ENCODE data around the gene SHROOM1. TPM values are rescaled to one million over a fixed set of nuclear protein-coding genes. Genes with fewer than 3 reads are reported as not detected.

The SHROOM1 gene
- total RNA-seq, 2 donors from 2014 or later: 6.6 to 14.4 TPM

- Mint-ChIP-seq H3K4me3 (no peak overlapping the region), H3K27me3 (ENCODE audit: insufficient read depth) (peaks cover 43% of the 10 kb centered on the region)
Observed at GRCh38 chr5:132832612-132833011, 2.2 kb upstream of the SHROOM1 start.

GRCh38 chr5:132831095-132831860 is 831 bp upstream of the SHROOM1 start:
- no peaks in the 10 kb centered on the region for H3K4me1 ChIP-seq (ENCODE audit: control insufficient read depth, insufficient read depth, low read length)
- Mint-ChIP-seq H3K36me3 (ENCODE audit: low read depth) (no peaks in the 10 kb centered on the region), H3K4me3 (peak overlapping the region; percentile 71), H3K9me3 (no peaks in the 10 kb centered on the region), H3K27me3 (ENCODE audit: insufficient read depth) (peaks cover 57% of the 10 kb centered on the region), H3K27ac (no peak overlapping the region), H3K4me1 (peaks cover 12% of the 10 kb centered on the region)
- no peak for TF ChIP-seq CTCF (conservative IDR thresholded peaks at IDR 0.05)
- no peak overlapping the region for H3K27ac ChIP-seq (ENCODE audit: low read depth, low read length)
- H3K36me3 ChIP-seq (ENCODE audit: control insufficient read depth, insufficient read depth, low read length): no peaks in the 10 kb centered on the region
- H3K9me3 ChIP-seq (ENCODE audit: control insufficient read depth, low read length): no peaks in the 10 kb centered on the region
- WGBS, 2 experiments (ENCODE audit: insufficient coverage in 1 of 2, insufficient read length in 1 of 2): 89% methylated on average over 8 to 15 of the region's 15 CpGs
- DNase-seq: no peak
- H3K27me3 ChIP-seq (ENCODE audit: control insufficient read depth, insufficient read depth, low read length, poor library complexity, severe bottlenecking): peaks cover 51% of the 10 kb centered on the region
- no peak overlapping the region for H3K9ac ChIP-seq (ENCODE audit: extremely low read depth, low read length, poor library complexity, severe bottlenecking)
- peak overlapping the region; percentile 74 for H3K4me3 ChIP-seq (ENCODE audit: low read length)

More at GRCh38 chr5:132832612-132833011, 2.2 kb upstream of the SHROOM1 start:
- no peaks in the 10 kb centered on the region for H3K4me1 ChIP-seq (ENCODE audit: control insufficient read depth, insufficient read depth, low read length)
- peaks cover 37% of the 10 kb centered on the region for H3K27me3 ChIP-seq (ENCODE audit: control insufficient read depth, insufficient read depth, low read length, poor library complexity, severe bottlenecking)
- no peaks in the 10 kb centered on the region for H3K36me3 Mint-ChIP-seq (ENCODE audit: low read depth)
- 90% methylated on average over 5 of the region's 5 CpGs; no CpG with 5 or more reads in 1 of the 2 experiments for WGBS, 2 experiments (ENCODE audit: insufficient coverage in 1 of 2, insufficient read length in 1 of 2)
- H3K9me3 Mint-ChIP-seq: no peaks in the 10 kb centered on the region
- H3K4me3 ChIP-seq (ENCODE audit: low read length): no peak overlapping the region
- no peak for TF ChIP-seq CTCF (conservative IDR thresholded peaks at IDR 0.05)
- H3K36me3 ChIP-seq (ENCODE audit: control insufficient read depth, insufficient read depth, low read length): no peaks in the 10 kb centered on the region
- H3K9me3 ChIP-seq (ENCODE audit: control insufficient read depth, low read length): no peaks in the 10 kb centered on the region
- no peak overlapping the region for H3K9ac ChIP-seq (ENCODE audit: extremely low read depth, low read length, poor library complexity, severe bottlenecking)
- peaks cover 7% of the 10 kb centered on the region for H3K4me1 Mint-ChIP-seq
- no peak overlapping the region for H3K27ac ChIP-seq (ENCODE audit: low read depth, low read length)
- DNase-seq: no peak
- H3K27ac Mint-ChIP-seq: no peak overlapping the region

- H3K27ac Mint-ChIP-seq: peak overlapping the region; percentile 78
- Histone ChIP-seq H3K9me3 (ENCODE audit: control insufficient read depth, low read length) (no peaks in the 10 kb centered on the region), H3K4me1 (ENCODE audit: control insufficient read depth, insufficient read depth, low read length) (no peaks in the 10 kb centered on the region), H3K27me3 (ENCODE audit: control insufficient read depth, insufficient read depth, low read length, poor library complexity, severe bottlenecking) (peaks cover 63% of the 10 kb centered on the region), H3K4me3 (ENCODE audit: low read length) (peak overlapping the region; percentile 74), H3K27ac (ENCODE audit: low read depth, low read length) (no peak overlapping the region), H3K36me3 (ENCODE audit: control insufficient read depth, insufficient read depth, low read length) (no peaks in the 10 kb centered on the region), H3K9ac (ENCODE audit: extremely low read depth, low read length, poor library complexity, severe bottlenecking) (peak overlapping the region; percentile 63)
- DNase-seq: peak; percentile 91
- peak; percentile 91 for TF ChIP-seq CTCF (conservative IDR thresholded peaks at IDR 0.05)
- peaks cover 17% of the 10 kb centered on the region for H3K4me1 Mint-ChIP-seq
- H3K9me3 Mint-ChIP-seq: no peaks in the 10 kb centered on the region
- 10 to 13% methylated on average over 64 to 75 of the region's 75 CpGs for WGBS, 2 experiments (ENCODE audit: insufficient coverage in 1 of 2, insufficient read length in 1 of 2)
- H3K36me3 Mint-ChIP-seq (ENCODE audit: low read depth): peaks cover 3% of the 10 kb centered on the region
- H3K27me3 Mint-ChIP-seq (ENCODE audit: insufficient read depth): peaks cover 60% of the 10 kb centered on the region
- peak overlapping the region; percentile 71 for H3K4me3 Mint-ChIP-seq
Observed at GRCh38 chr5:132829742-132830435, 558 bp downstream of the SHROOM1 start.

Data from endodermal cell (in vitro differentiated cells).